Tibial nerve (tissue), 4 donors: ENCODE measurements around the gene FBXO42. TPM values are rescaled to one million over a fixed set of nuclear protein-coding genes. Genes with fewer than 3 reads are reported as not detected.

ENCODE experiments used
- DNase-seq, 2 donors: peaks; one replicate each; pipeline ENCODE4 v3.0.0-alpha.2; 2019; ENCODE audit warnings: low spot score in 2 of 2
- H3K27ac ChIP-seq, 4 donors: fragments of 200-600 bp; sonication (generic) in 3 of 4; one replicate each; pipeline ENCODE4 v1.5.1; 2017 to 2019; ENCODE audit warnings: mild to moderate bottlenecking in 1 of 4
- H3K27me3 ChIP-seq, 2 donors: fragments of 200-600 bp; sonication (generic) in 1 of 2; one replicate each; pipeline versions ENCODE4 v1.5.1 to v1.6.0; 2017 to 2019
- H3K36me3 ChIP-seq, 3 donors: fragments of 200-600 bp; sonication (generic); one replicate each; pipeline ENCODE4 v1.5.1; 2018 to 2019
- H3K4me1 ChIP-seq, 4 donors: fragments of 200-600 bp; sonication (generic) in 3 of 4; one replicate each; pipeline ENCODE4 v1.5.1; 2017 to 2019
- H3K4me3 ChIP-seq, 4 donors: fragments of 200-600 bp; sonication (generic) in 3 of 4; one replicate each; pipeline ENCODE4 v1.5.1; 2017 to 2019; ENCODE audit warnings: mild to moderate bottlenecking in 1 of 4, moderate library complexity in 1 of 4
- H3K9me3 ChIP-seq, 4 donors: fragments of 200-600 bp; sonication (generic) in 3 of 4; one replicate each; pipeline ENCODE4 v1.5.1; 2017 to 2019
- CTCF ChIP-seq, 5 experiments: fragments of 200-600 bp in 3 of 5; fragments of 450-650 bp in 2 of 5; sonication (generic) in 3 of 5; IDR thresholded peaks; one replicate each; pipeline ENCODE4 v1.5.1; 2016 to 2019; ENCODE audit warnings: antibody characterized with exemption in 5 of 5, mild to moderate bottlenecking in 3 of 5, moderate library complexity in 2 of 5
- EP300 ChIP-seq, 2 donors: sonication (generic); formaldehyde crosslinking; IDR thresholded peaks; one replicate each; pipeline ENCODE4 v1.6.1; 2017; ENCODE audit warnings: antibody characterized with exemption in 2 of 2, mild to moderate bottlenecking in 1 of 2
- POLR2A ChIP-seq, 2 donors: fragments of 450-650 bp; IDR thresholded peaks; one replicate each; pipeline ENCODE4 v1.6.1; 2017; ENCODE audit warnings: antibody characterized with exemption in 2 of 2, mild to moderate bottlenecking in 2 of 2, moderate library complexity in 2 of 2
- WGBS, 2 donors: methylation state at CpG; one replicate each; pipeline ENCODE4 v1.1.5; 2018; 5-methylcytosine and 5-hydroxymethylcytosine counted together
- total RNA-seq, 4 donors: library from RNA; depleted of rRNA; stranded (reverse); fragments of >200 nt; gene quantifications; one replicate each; pipeline ENCODE4 v1.1.0, GENCODE V29; 2016

The FBXO42 gene
- total RNA-seq, 4 donors from 2014 or later, result 39.8 to 69.4 (median 54.4) TPM

DNA sequence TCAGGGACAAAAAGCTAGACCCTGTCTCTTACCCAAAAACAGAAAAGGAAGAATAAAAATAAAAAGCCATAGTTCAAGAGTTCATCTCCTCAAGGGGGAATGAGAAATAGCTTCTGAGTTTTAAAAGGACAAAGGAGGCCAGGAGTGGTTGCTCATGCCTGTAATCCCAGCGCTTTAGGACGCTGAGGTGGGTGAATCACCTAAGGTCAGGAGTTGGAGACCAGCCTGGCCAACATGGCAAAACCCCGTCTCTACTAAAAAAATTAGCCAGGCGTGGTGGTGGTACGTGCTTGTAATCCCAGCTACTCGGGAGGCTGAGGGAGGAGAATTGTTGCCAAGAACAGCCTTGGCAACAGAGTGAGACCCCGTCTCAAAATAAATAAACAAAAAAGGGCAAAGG lies 76.7 kb downstream of the FBXO42 start:
- no peak for TF ChIP-seq EP300 (IDR thresholded peaks at IDR 0.05)
- no peak for TF ChIP-seq CTCF (IDR thresholded peaks at IDR 0.05)
- no peak for TF ChIP-seq POLR2A (IDR thresholded peaks at IDR 0.05)
- DNase-seq, result no peak
- no peak overlapping the region for H3K4me3 ChIP-seq
- H3K9me3 ChIP-seq, result no peaks in the 10 kb centered on the region
- H3K27ac ChIP-seq, result no peak overlapping the region
- H3K36me3 ChIP-seq, result peaks cover 0 to 20% (median 0%) of the 10 kb centered on the region in 3 donors
- H3K27me3 ChIP-seq, result no peaks in the 10 kb centered on the region
- WGBS, 2 donors, result 80 to 82% methylated on average over 7 of the region's 7 CpGs
- peaks cover 0 to 9% (median 0%) of the 10 kb centered on the region in 4 donors for H3K4me1 ChIP-seq

GRCh38 chr1:16267690-16268180 lies 84.5 kb downstream of the FBXO42 start:
- Histone ChIP-seq H3K36me3 (peaks cover 0 to 6% (median 0%) of the 10 kb centered on the region in 3 donors), H3K9me3 (no peaks in the 10 kb centered on the region), H3K27me3 (no peaks in the 10 kb centered on the region), H3K4me3 (no peak overlapping the region), H3K4me1 (peaks cover 0 to 30% (median 13%) of the 10 kb centered on the region in 4 donors), H3K27ac (peak overlapping the region in 1 of 4 donors; percentile 22)
- TF ChIP-seq EP300 (IDR thresholded peaks at IDR 0.05) (no peak), CTCF (IDR thresholded peaks at IDR 0.05) (no peak), POLR2A (IDR thresholded peaks at IDR 0.05) (no peak)
- no peak for DNase-seq

DNA sequence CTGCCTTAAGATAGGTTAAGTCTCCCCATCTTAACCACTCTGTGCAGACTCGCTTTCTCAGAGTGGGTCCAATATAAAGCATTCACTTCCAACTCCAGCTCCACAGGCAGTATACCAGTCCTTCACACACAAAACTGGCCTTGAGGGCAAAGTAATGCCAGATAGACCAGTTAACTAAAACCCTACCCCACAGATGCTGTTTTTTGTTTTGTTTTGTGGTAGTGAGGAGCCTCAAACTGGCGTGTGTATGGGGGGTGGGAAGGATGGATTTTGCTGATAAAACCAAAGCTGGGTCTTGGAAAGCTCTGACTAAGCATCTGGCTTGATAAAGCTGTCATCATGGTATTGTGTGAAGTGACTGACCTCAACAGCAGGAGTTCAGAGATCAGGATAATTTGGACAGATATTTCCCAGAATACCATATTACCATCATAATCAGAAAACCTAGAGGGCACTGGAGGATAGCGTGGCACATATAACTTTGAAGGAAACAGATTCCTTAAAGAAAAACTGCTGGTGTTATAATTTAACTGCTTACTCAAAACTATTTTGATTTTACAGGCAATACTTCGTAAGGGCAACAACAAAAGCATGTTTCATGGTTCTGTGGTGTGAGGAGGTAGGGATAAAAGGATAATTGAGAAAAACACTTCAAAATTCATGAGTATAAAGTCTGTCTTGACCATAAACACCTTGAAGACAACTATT lies 85.7 kb downstream of the FBXO42 start:
- peaks cover 0 to 12% (median 0%) of the 10 kb centered on the region in 3 donors for H3K36me3 ChIP-seq
- no peak overlapping the region for H3K27ac ChIP-seq
- H3K9me3 ChIP-seq, result no peaks in the 10 kb centered on the region
- TF ChIP-seq CTCF (IDR thresholded peaks at IDR 0.05), result no peak
- TF ChIP-seq EP300 (IDR thresholded peaks at IDR 0.05), result no peak
- TF ChIP-seq POLR2A (IDR thresholded peaks at IDR 0.05), result no peak
- H3K4me3 ChIP-seq, result no peak overlapping the region
- no peak for DNase-seq
- H3K4me1 ChIP-seq, result peaks cover 0 to 32% (median 13%) of the 10 kb centered on the region in 4 donors
- H3K27me3 ChIP-seq, result no peaks in the 10 kb centered on the region
- 68 to 83% methylated on average over 4 of the region's 4 CpGs for WGBS, 2 donors

DNA sequence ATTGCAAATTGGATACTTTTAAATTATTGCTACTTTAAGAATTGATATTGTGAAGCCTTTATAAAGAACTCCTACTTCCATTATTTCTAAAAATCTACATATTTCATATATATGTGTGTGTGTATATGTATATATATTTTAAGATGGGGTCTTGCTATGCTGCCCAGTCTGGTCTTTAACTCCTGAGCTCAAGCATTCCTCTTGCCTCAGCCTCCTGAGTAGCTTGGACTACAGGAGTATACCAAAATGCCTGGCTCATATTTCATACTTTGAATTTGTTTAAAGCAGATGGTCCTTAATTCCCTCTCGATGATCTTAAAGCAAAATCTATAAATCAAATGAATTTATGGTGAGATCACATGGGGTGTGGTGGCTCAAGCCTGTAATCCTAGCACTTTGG lies 90.2 kb downstream of the FBXO42 start:
- peaks cover 0 to 12% (median 0%) of the 10 kb centered on the region in 3 donors for H3K36me3 ChIP-seq
- H3K4me1 ChIP-seq, result peaks cover 0 to 34% (median 1%) of the 10 kb centered on the region in 4 donors
- 97 to 100% methylated on average over 1 of the region's 1 CpG for WGBS, 2 donors
- no peak for DNase-seq
- no peaks in the 10 kb centered on the region for H3K27me3 ChIP-seq
- no peak overlapping the region for H3K27ac ChIP-seq
- no peak for TF ChIP-seq EP300 (IDR thresholded peaks at IDR 0.05)
- no peak for TF ChIP-seq CTCF (IDR thresholded peaks at IDR 0.05)
- TF ChIP-seq POLR2A (IDR thresholded peaks at IDR 0.05), result no peak
- no peaks in the 10 kb centered on the region for H3K9me3 ChIP-seq
- no peak overlapping the region for H3K4me3 ChIP-seq

- H3K27ac ChIP-seq, result no peak overlapping the region
These were observed 91.5 kb downstream of the FBXO42 start for GRCh38 chr1:16260814-16261213.

More at GRCh38 chr1:16260814-16261213, 91.5 kb downstream of the FBXO42 start:
- Histone ChIP-seq H3K9me3 (no peaks in the 10 kb centered on the region), H3K27me3 (no peaks in the 10 kb centered on the region), H3K36me3 (peaks cover 0 to 20% (median under 1%) of the 10 kb centered on the region in 3 donors), H3K4me1 (peaks cover 0 to 32% (median 0%) of the 10 kb centered on the region in 4 donors), H3K4me3 (no peak overlapping the region)
- 58 to 68% methylated on average over 1 of the region's 1 CpG for WGBS, 2 donors
- no peak for TF ChIP-seq CTCF (IDR thresholded peaks at IDR 0.05)
- DNase-seq, result no peak
